Tibial nerve (tissue), 4 donors: ENCODE results near the gene CYBRD1. TPM values are rescaled to one million over a fixed set of nuclear protein-coding genes. Genes with fewer than 3 reads are reported as not detected.
"Not testable (repeated sequence)": the region's sequence is repeated elsewhere in the genome, so short reads cannot be mapped to it uniquely, and the experiment has no call there.

ENCODE experiments used
- DNase-seq, 2 donors: peaks; one replicate each; pipeline ENCODE4 v3.0.0-alpha.2; 2019; ENCODE audit warnings: low spot score in 2 of 2
- H3K27ac ChIP-seq, 4 donors: fragments of 200-600 bp; sonication (generic) in 3 of 4; one replicate each; pipeline ENCODE4 v1.5.1; 2017 to 2019; ENCODE audit warnings: mild to moderate bottlenecking in 1 of 4
- H3K27me3 ChIP-seq, 2 donors: fragments of 200-600 bp; sonication (generic) in 1 of 2; one replicate each; pipeline versions ENCODE4 v1.5.1 to v1.6.0; 2017 to 2019
- H3K36me3 ChIP-seq, 3 donors: fragments of 200-600 bp; sonication (generic); one replicate each; pipeline ENCODE4 v1.5.1; 2018 to 2019
- H3K4me1 ChIP-seq, 4 donors: fragments of 200-600 bp; sonication (generic) in 3 of 4; one replicate each; pipeline ENCODE4 v1.5.1; 2017 to 2019
- H3K4me3 ChIP-seq, 4 donors: fragments of 200-600 bp; sonication (generic) in 3 of 4; one replicate each; pipeline ENCODE4 v1.5.1; 2017 to 2019; ENCODE audit warnings: mild to moderate bottlenecking in 1 of 4, moderate library complexity in 1 of 4
- H3K9me3 ChIP-seq, 4 donors: fragments of 200-600 bp; sonication (generic) in 3 of 4; one replicate each; pipeline ENCODE4 v1.5.1; 2017 to 2019
- CTCF ChIP-seq, 5 experiments: fragments of 200-600 bp in 3 of 5; fragments of 450-650 bp in 2 of 5; sonication (generic) in 3 of 5; IDR thresholded peaks; one replicate each; pipeline ENCODE4 v1.5.1; 2016 to 2019; ENCODE audit warnings: antibody characterized with exemption in 5 of 5, mild to moderate bottlenecking in 3 of 5, moderate library complexity in 2 of 5
- EP300 ChIP-seq, 2 donors: sonication (generic); formaldehyde crosslinking; IDR thresholded peaks; one replicate each; pipeline ENCODE4 v1.6.1; 2017; ENCODE audit warnings: antibody characterized with exemption in 2 of 2, mild to moderate bottlenecking in 1 of 2
- POLR2A ChIP-seq, 2 donors: fragments of 450-650 bp; IDR thresholded peaks; one replicate each; pipeline ENCODE4 v1.6.1; 2017; ENCODE audit warnings: antibody characterized with exemption in 2 of 2, mild to moderate bottlenecking in 2 of 2, moderate library complexity in 2 of 2
- WGBS, 2 donors: methylation state at CpG; one replicate each; pipeline ENCODE4 v1.1.5; 2018; 5-methylcytosine and 5-hydroxymethylcytosine counted together
- total RNA-seq, 4 donors: library from RNA; depleted of rRNA; stranded (reverse); fragments of >200 nt; gene quantifications; one replicate each; pipeline ENCODE4 v1.1.0, GENCODE V29; 2016

The CYBRD1 gene
- total RNA-seq, 4 donors from 2014 or later: 215 to 471 (median 401) TPM

- Histone ChIP-seq H3K4me3 (no peak overlapping the region), H3K4me1 (no peaks in the 10 kb centered on the region), H3K9me3 (no peaks in the 10 kb centered on the region), H3K27me3 (no peaks in the 10 kb centered on the region), H3K36me3 (peaks cover 0 to 21% (median 0%) of the 10 kb centered on the region in 3 donors), H3K27ac (no peak overlapping the region)
- DNase-seq: no peak
- 84 to 94% methylated on average over 2 of the region's 2 CpGs for WGBS, 2 donors
- no peak for TF ChIP-seq POLR2A (IDR thresholded peaks at IDR 0.05)
- TF ChIP-seq EP300 (IDR thresholded peaks at IDR 0.05): no peak
- no peak for TF ChIP-seq CTCF (IDR thresholded peaks at IDR 0.05)
Observed at GRCh38 chr2:171490577-171490976, 31.7 kb upstream of the CYBRD1 start.

- TF ChIP-seq CTCF (IDR thresholded peaks at IDR 0.05): no peak
- TF ChIP-seq POLR2A (IDR thresholded peaks at IDR 0.05): no peak
- TF ChIP-seq EP300 (IDR thresholded peaks at IDR 0.05): no peak
- WGBS, 2 donors: 71 to 86% methylated on average over 3 of the region's 3 CpGs
- H3K9me3 ChIP-seq: no peaks in the 10 kb centered on the region
- H3K4me3 ChIP-seq: no peak overlapping the region
- H3K4me1 ChIP-seq: no peaks in the 10 kb centered on the region
- no peaks in the 10 kb centered on the region for H3K27me3 ChIP-seq
- no peak for DNase-seq
- H3K27ac ChIP-seq: no peak overlapping the region
- H3K36me3 ChIP-seq: peaks cover 0 to 18% (median 0%) of the 10 kb centered on the region in 3 donors
Observed at GRCh38 chr2:171491292-171491691, 31.0 kb upstream of the CYBRD1 start.

GRCh38 chr2:171492664-171493063, 29.6 kb upstream of the CYBRD1 start:
- H3K4me1 ChIP-seq: no peaks in the 10 kb centered on the region
- peaks cover 0 to 7% (median 0%) of the 10 kb centered on the region in 3 donors for H3K36me3 ChIP-seq
- no peak overlapping the region for H3K4me3 ChIP-seq
- DNase-seq: no peak
- no peaks in the 10 kb centered on the region for H3K27me3 ChIP-seq
- no peaks in the 10 kb centered on the region for H3K9me3 ChIP-seq
- 32 to 40% methylated on average over 6 of the region's 6 CpGs for WGBS, 2 donors
- no peak for TF ChIP-seq CTCF (IDR thresholded peaks at IDR 0.05)
- no peak for TF ChIP-seq POLR2A (IDR thresholded peaks at IDR 0.05)
- TF ChIP-seq EP300 (IDR thresholded peaks at IDR 0.05): no peak
- H3K27ac ChIP-seq: no peak overlapping the region

GRCh38 chr2:171497664-171498063, 24.6 kb upstream of the CYBRD1 start:
- H3K27ac ChIP-seq, H3K36me3 ChIP-seq, H3K9me3 ChIP-seq, H3K27me3 ChIP-seq, H3K4me3 ChIP-seq, DNase-seq, H3K4me1 ChIP-seq: not testable (repeated sequence)
- 96 to 98% methylated on average over 5 of the region's 5 CpGs for WGBS, 2 donors

- DNase-seq: no peak
- Histone ChIP-seq H3K4me1 (no peaks in the 10 kb centered on the region), H3K27ac (no peak overlapping the region), H3K36me3 (no peaks in the 10 kb centered on the region), H3K4me3 (no peak overlapping the region), H3K27me3 (no peaks in the 10 kb centered on the region), H3K9me3 (no peaks in the 10 kb centered on the region)
- WGBS, 2 donors: 12 to 14% methylated on average over 2 of the region's 2 CpGs
- TF ChIP-seq EP300 (IDR thresholded peaks at IDR 0.05) (no peak), CTCF (IDR thresholded peaks at IDR 0.05) (no peak), POLR2A (IDR thresholded peaks at IDR 0.05) (no peak)
Observed at GRCh38 chr2:171505374-171505773, 16.9 kb upstream of the CYBRD1 start.
